OCI-LY3 (cell line): Measurements from ENCODE around the gene EARS2.

Source experiments
- H2AFZ ChIP-seq: fragments of 200-600, 300-600 bp; shearing (Covaris generic); 2 replicates; pipeline ENCODE4 v1.6.0; 2014; ENCODE audit warnings: antibody characterized with exemption, low read depth, low read length
- H3K27ac ChIP-seq: fragments of 200-600, 300-600 bp; sonication (generic); 2 replicates; pipeline ENCODE4 v1.5.1; 2014; ENCODE audit warnings: mild to moderate bottlenecking, low read length, moderate library complexity, mixed read lengths
- H3K27me3 ChIP-seq: fragments of 200-600, 300-600 bp; sonication (generic); 2 replicates; pipeline ENCODE4 v1.6.1; 2014; ENCODE audit warnings: low read depth, low read length, mixed read lengths
- H3K36me3 ChIP-seq: fragments of 200-600, 300-600 bp; sonication (generic); replicated peaks from 2 replicates; pipeline ENCODE3; 2014; ENCODE audit warnings: low read depth, low read length, mixed read lengths
- H3K4me1 ChIP-seq: fragments of 300-600, 200-600 bp; sonication (generic); 2 replicates; pipeline ENCODE4 v1.6.1; 2014; ENCODE audit warnings: low read length, mixed read lengths
- H3K4me2 ChIP-seq: fragments of 200-600, 300-600 bp; sonication (generic); 2 replicates; pipeline ENCODE4 v1.6.1; 2014; ENCODE audit warnings: low read length, mixed read lengths
- H3K4me3 ChIP-seq: fragments of 300-600, 200-600 bp; sonication (generic); 2 replicates; pipeline ENCODE4 v1.5.1; 2014; ENCODE audit warnings: antibody characterized with exemption, mild to moderate bottlenecking, low read length, moderate library complexity
- H3K79me2 ChIP-seq: fragments of 300-600, 200-600 bp; shearing (Covaris generic); 2 replicates; pipeline ENCODE4 v1.6.1; 2014; ENCODE audit warnings: mild to moderate bottlenecking, low read length, mixed read lengths
- H3K9ac ChIP-seq: fragments of 300-600, 200-600 bp; shearing (Covaris generic); 2 replicates; pipeline ENCODE4 v1.6.0; 2014; ENCODE audit warnings: mild to moderate bottlenecking, low read length, moderate library complexity
- H3K9me3 ChIP-seq: fragments of 200-600, 300-600 bp; shearing (Covaris generic); 2 replicates; pipeline ENCODE4 v1.6.1; 2014; ENCODE audit warnings: low read length, mixed read lengths; ENCODE audit not compliant: insufficient read depth
- H4K20me1 ChIP-seq: fragments of 200-600, 300-600 bp; sonication (generic); 2 replicates; pipeline ENCODE4 v1.6.1; 2016; ENCODE audit warnings: low read length, mixed read lengths; ENCODE audit not compliant: insufficient read depth
- CTCF ChIP-seq: fragments of 200-600, 300-600 bp; sonication (generic); IDR thresholded peaks from 2 replicates; pipeline ENCODE4 v1.5.1; 2014; ENCODE audit warnings: antibody characterized with exemption, low read length, low read depth
- EZH2phosphoT487 ChIP-seq: fragments of 200-600 bp; shearing (Covaris generic); IDR thresholded peaks from 2 replicates; pipeline ENCODE4 v1.6.1; 2018; ENCODE audit warnings: antibody characterized with exemption, mixed run types, low read depth

EARS2 gene

GRCh38 chr16:23567602-23568001 is 10.5 kb upstream of the EARS2 start:
- H3K4me2 ChIP-seq = no peak overlapping the region
- peaks cover 62% of the 10 kb centered on the region for H3K36me3 ChIP-seq
- no peak overlapping the region for H3K27ac ChIP-seq
- H3K79me2 ChIP-seq = no peaks in the 10 kb centered on the region
- H3K4me1 ChIP-seq = peaks cover 28% of the 10 kb centered on the region
- no peaks in the 10 kb centered on the region for H4K20me1 ChIP-seq
- TF ChIP-seq EZH2phosphoT487 = no peak
- TF ChIP-seq CTCF = no peak
- no peak overlapping the region for H3K4me3 ChIP-seq
- H2AFZ ChIP-seq = no peak overlapping the region
- no peaks in the 10 kb centered on the region for H3K27me3 ChIP-seq
- no peaks in the 10 kb centered on the region for H3K9me3 ChIP-seq
- H3K9ac ChIP-seq = no peak overlapping the region

- Histone ChIP-seq H3K9me3 (no peaks in the 10 kb centered on the region), H3K27me3 (no peaks in the 10 kb centered on the region), H3K36me3 (peaks cover 64% of the 10 kb centered on the region), H2AFZ (no peak overlapping the region), H3K4me3 (no peak overlapping the region), H3K4me1 (peaks cover 24% of the 10 kb centered on the region), H4K20me1 (no peaks in the 10 kb centered on the region), H3K79me2 (peaks cover 3% of the 10 kb centered on the region; the same call in 1 of the 2 replicates), H3K27ac (no peak overlapping the region), H3K9ac (no peak overlapping the region), H3K4me2 (no peak overlapping the region)
- TF ChIP-seq CTCF = no peak
- TF ChIP-seq EZH2phosphoT487 = no peak
Observed at GRCh38 chr16:23566724-23567123, 9.6 kb upstream of the EARS2 start.

- Histone ChIP-seq H3K4me1 (peaks cover 5% of the 10 kb centered on the region), H3K36me3 (peaks cover 67% of the 10 kb centered on the region)
- TF ChIP-seq CTCF (no peak), EZH2phosphoT487 (no peak)
Observed at GRCh38 chr16:23564575-23565363, 7.6 kb upstream of the EARS2 start.

GRCh38 chr16:23563186-23563585 is 6.0 kb upstream of the EARS2 start:
- peaks cover 65% of the 10 kb centered on the region for H3K36me3 ChIP-seq
- TF ChIP-seq EZH2phosphoT487 = no peak
- TF ChIP-seq CTCF = no peak
- H3K79me2 ChIP-seq = peaks cover 35% of the 10 kb centered on the region

More at GRCh38 chr16:23564575-23565363, 7.6 kb upstream of the EARS2 start:
- Histone ChIP-seq H3K9ac (no peak overlapping the region), H3K27me3 (no peaks in the 10 kb centered on the region), H3K9me3 (no peaks in the 10 kb centered on the region), H4K20me1 (no peaks in the 10 kb centered on the region), H2AFZ (no peak overlapping the region), H3K4me3 (no peak overlapping the region), H3K27ac (no peak overlapping the region), H3K4me2 (no peak overlapping the region), H3K79me2 (peaks cover 19% of the 10 kb centered on the region)

More at GRCh38 chr16:23563186-23563585, 6.0 kb upstream of the EARS2 start:
- Histone ChIP-seq H4K20me1 (no peaks in the 10 kb centered on the region), H3K27ac (no peak overlapping the region), H3K9ac (no peak overlapping the region), H2AFZ (no peak overlapping the region), H3K4me3 (no peak overlapping the region), H3K4me2 (no peak overlapping the region), H3K4me1 (peaks cover 10% of the 10 kb centered on the region), H3K9me3 (no peaks in the 10 kb centered on the region), H3K27me3 (no peaks in the 10 kb centered on the region)
